Measurements from ENCODE around the gene JPH3.

The JPH3 gene

DNA sequence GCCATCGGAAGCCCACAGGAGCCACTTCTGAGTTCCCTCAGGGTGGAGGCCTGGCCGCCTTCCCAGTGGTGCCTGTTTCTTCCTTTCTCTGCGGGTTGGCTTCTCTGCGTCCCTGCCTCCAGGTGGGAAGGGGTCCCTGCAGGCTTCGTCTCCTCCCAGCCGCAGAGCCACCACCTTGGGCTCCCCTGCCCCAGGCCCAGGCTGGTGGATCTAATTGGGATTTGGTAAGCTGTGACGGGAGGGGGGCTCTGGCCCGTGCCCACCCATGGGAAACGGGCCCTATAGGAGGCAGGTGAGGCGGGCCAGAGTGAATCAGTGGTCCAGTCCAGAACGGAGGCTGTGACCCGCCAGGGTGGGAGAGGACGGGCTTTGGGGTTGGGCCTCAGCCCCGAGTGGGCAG lies 32.1 kb downstream of the JPH3 start:
- Histone ChIP-seq H3K36me3 (ENCODE audit: control insufficient read depth in 5 of 5, insufficient read depth in 5 of 5, low read length in 5 of 5) (no peaks in the 10 kb centered on the region), H3K27me3 (ENCODE audit: control insufficient read depth in 5 of 5, insufficient read depth in 4 of 5, low read length in 5 of 5) (peaks cover 7 to 32% (median 16%) of the 10 kb centered on the region in 5 donors), H3K9me3 (ENCODE audit: control insufficient read depth in 5 of 5, low read length in 5 of 5) (peaks cover 4 to 19% (median 16%) of the 10 kb centered on the region in 5 donors), H3K4me3 (ENCODE audit: low read depth in 1 of 5, low read length in 5 of 5) (no peak overlapping the region), H3K9ac (ENCODE audit: low read length in 5 of 5) (no peak overlapping the region), H3K4me1 (ENCODE audit: control insufficient read depth in 5 of 5, insufficient read depth in 5 of 5, low read length in 5 of 5) (peaks cover 2 to 16% (median 15%) of the 10 kb centered on the region in 5 donors), H3K27ac (ENCODE audit: low read depth, low read length) (no peak overlapping the region)

DNA sequence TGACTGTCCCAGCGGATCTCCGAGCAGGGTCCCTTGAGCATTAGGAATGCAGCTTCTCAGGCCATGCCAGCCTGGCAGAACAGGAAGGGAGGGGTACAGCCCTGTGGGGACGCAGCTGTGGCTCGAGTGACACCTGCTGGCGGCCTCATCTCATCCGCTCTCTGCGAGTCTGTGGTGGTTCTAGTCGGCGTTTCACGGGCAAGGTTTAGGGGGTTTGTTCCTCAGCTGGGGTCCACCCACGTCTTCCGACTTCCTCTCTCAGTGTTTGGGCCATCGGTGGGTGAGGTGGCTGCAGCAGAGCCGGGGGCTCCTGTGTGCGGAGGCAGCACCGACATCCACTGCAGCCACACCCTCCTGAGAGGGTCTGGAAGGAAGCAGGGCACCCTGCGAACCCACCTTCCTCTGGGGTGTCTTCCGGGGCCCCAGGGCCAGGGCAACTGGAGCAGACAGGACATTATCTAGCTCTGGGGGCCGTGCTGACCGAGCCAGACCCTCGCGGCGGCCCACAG lies 33.3 kb downstream of the JPH3 start:
- peaks cover 9 to 30% (median 13%) of the 10 kb centered on the region in 5 donors for H3K27me3 ChIP-seq (ENCODE audit: control insufficient read depth in 5 of 5, insufficient read depth in 4 of 5, low read length in 5 of 5)
- peaks cover 2 to 16% (median 15%) of the 10 kb centered on the region in 5 donors for H3K4me1 ChIP-seq (ENCODE audit: control insufficient read depth in 5 of 5, insufficient read depth in 5 of 5, low read length in 5 of 5)
- peak overlapping the region in 1 of 5 donors; percentile 19 for H3K9ac ChIP-seq (ENCODE audit: low read length in 5 of 5)
- H3K36me3 ChIP-seq (ENCODE audit: control insufficient read depth in 5 of 5, insufficient read depth in 5 of 5, low read length in 5 of 5), result no peaks in the 10 kb centered on the region
- H3K27ac ChIP-seq (ENCODE audit: low read depth, low read length), result no peak overlapping the region
- peaks cover 3 to 12% (median 8%) of the 10 kb centered on the region in 5 donors for H3K9me3 ChIP-seq (ENCODE audit: control insufficient read depth in 5 of 5, low read length in 5 of 5)
- H3K4me3 ChIP-seq (ENCODE audit: low read depth in 1 of 5, low read length in 5 of 5), result no peak overlapping the region

- Histone ChIP-seq H3K4me3 (ENCODE audit: low read depth in 1 of 5, low read length in 5 of 5) (no peak overlapping the region), H3K9ac (ENCODE audit: low read length in 5 of 5) (no peak overlapping the region)
These were observed 33.9 kb downstream of the JPH3 start for GRCh38 chr16:87636050-87636684.

DNA sequence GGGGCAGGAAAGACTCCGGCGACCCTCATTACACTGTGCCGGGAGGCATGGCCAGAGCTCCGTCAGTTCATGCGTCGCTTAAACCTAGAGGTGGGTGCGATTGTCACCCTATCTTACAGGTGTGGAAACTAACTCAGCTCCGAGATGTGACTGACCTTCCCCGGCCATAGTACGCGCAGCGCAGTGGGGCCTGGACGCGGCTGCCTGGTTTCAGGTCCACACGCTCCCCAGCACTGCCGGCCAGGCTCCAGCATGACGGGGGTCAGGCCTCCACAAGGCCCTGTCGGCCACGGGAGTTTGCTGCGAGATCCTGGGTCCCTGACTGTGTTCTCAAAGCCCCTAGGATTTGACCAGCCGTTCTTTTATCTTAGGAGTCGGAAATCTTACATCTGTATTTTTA lies 34.4 kb downstream of the JPH3 start:
- Histone ChIP-seq H3K9me3 (ENCODE audit: control insufficient read depth in 5 of 5, low read length in 5 of 5) (peaks cover 0 to 2% (median 0%) of the 10 kb centered on the region in 5 donors), H3K4me3 (ENCODE audit: low read depth in 1 of 5, low read length in 5 of 5) (no peak overlapping the region), H3K27me3 (ENCODE audit: control insufficient read depth in 5 of 5, insufficient read depth in 4 of 5, low read length in 5 of 5) (peaks cover 9 to 42% (median 24%) of the 10 kb centered on the region in 5 donors), H3K36me3 (ENCODE audit: control insufficient read depth in 5 of 5, insufficient read depth in 5 of 5, low read length in 5 of 5) (no peaks in the 10 kb centered on the region), H3K4me1 (ENCODE audit: control insufficient read depth in 5 of 5, insufficient read depth in 5 of 5, low read length in 5 of 5) (peaks cover 2 to 16% (median 15%) of the 10 kb centered on the region in 5 donors), H3K27ac (ENCODE audit: low read depth, low read length) (no peak overlapping the region), H3K9ac (ENCODE audit: low read length in 5 of 5) (no peak overlapping the region)

More at GRCh38 chr16:87636050-87636684, 33.9 kb downstream of the JPH3 start:
- peaks cover 9 to 36% (median 18%) of the 10 kb centered on the region in 5 donors for H3K27me3 ChIP-seq (ENCODE audit: control insufficient read depth in 5 of 5, insufficient read depth in 4 of 5, low read length in 5 of 5)
- H3K27ac ChIP-seq (ENCODE audit: low read depth, low read length), result no peak overlapping the region
- peaks cover 2 to 16% (median 15%) of the 10 kb centered on the region in 5 donors for H3K4me1 ChIP-seq (ENCODE audit: control insufficient read depth in 5 of 5, insufficient read depth in 5 of 5, low read length in 5 of 5)
- no peaks in the 10 kb centered on the region for H3K36me3 ChIP-seq (ENCODE audit: control insufficient read depth in 5 of 5, insufficient read depth in 5 of 5, low read length in 5 of 5)
- peaks cover 0 to 6% (median 3%) of the 10 kb centered on the region in 5 donors for H3K9me3 ChIP-seq (ENCODE audit: control insufficient read depth in 5 of 5, low read length in 5 of 5)

GRCh38 chr16:87637357-87637756 lies 35.0 kb downstream of the JPH3 start:
- Histone ChIP-seq H3K4me3 (ENCODE audit: low read depth in 1 of 5, low read length in 5 of 5) (no peak overlapping the region), H3K9me3 (ENCODE audit: control insufficient read depth in 5 of 5, low read length in 5 of 5) (no peaks in the 10 kb centered on the region), H3K27ac (ENCODE audit: low read depth, low read length) (no peak overlapping the region), H3K9ac (ENCODE audit: low read length in 5 of 5) (no peak overlapping the region), H3K36me3 (ENCODE audit: control insufficient read depth in 5 of 5, insufficient read depth in 5 of 5, low read length in 5 of 5) (no peaks in the 10 kb centered on the region), H3K27me3 (ENCODE audit: control insufficient read depth in 5 of 5, insufficient read depth in 4 of 5, low read length in 5 of 5) (peaks cover 9 to 42% (median 27%) of the 10 kb centered on the region in 5 donors), H3K4me1 (ENCODE audit: control insufficient read depth in 5 of 5, insufficient read depth in 5 of 5, low read length in 5 of 5) (peaks cover 2 to 16% (median 15%) of the 10 kb centered on the region in 5 donors)

- H3K9ac ChIP-seq (ENCODE audit: low read length in 5 of 5), result no peak overlapping the region
- H3K27me3 ChIP-seq (ENCODE audit: control insufficient read depth in 5 of 5, insufficient read depth in 4 of 5, low read length in 5 of 5), result peaks cover 5 to 37% (median 30%) of the 10 kb centered on the region in 5 donors
- H3K9me3 ChIP-seq (ENCODE audit: control insufficient read depth in 5 of 5, low read length in 5 of 5), result no peaks in the 10 kb centered on the region
- no peaks in the 10 kb centered on the region for H3K36me3 ChIP-seq (ENCODE audit: control insufficient read depth in 5 of 5, insufficient read depth in 5 of 5, low read length in 5 of 5)
- H3K27ac ChIP-seq (ENCODE audit: low read depth, low read length), result no peak overlapping the region
- H3K4me3 ChIP-seq (ENCODE audit: low read depth in 1 of 5, low read length in 5 of 5), result no peak overlapping the region
- peaks cover 2 to 16% (median 15%) of the 10 kb centered on the region in 5 donors for H3K4me1 ChIP-seq (ENCODE audit: control insufficient read depth in 5 of 5, insufficient read depth in 5 of 5, low read length in 5 of 5)
These were observed 36.4 kb downstream of the JPH3 start for GRCh38 chr16:87638736-87639135.

GRCh38 chr16:87641721-87642120 lies 39.4 kb downstream of the JPH3 start:
- peaks cover 5 to 27% (median 17%) of the 10 kb centered on the region in 5 donors for H3K27me3 ChIP-seq (ENCODE audit: control insufficient read depth in 5 of 5, insufficient read depth in 4 of 5, low read length in 5 of 5)
- no peak overlapping the region for H3K4me3 ChIP-seq (ENCODE audit: low read depth in 1 of 5, low read length in 5 of 5)
- H3K36me3 ChIP-seq (ENCODE audit: control insufficient read depth in 5 of 5, insufficient read depth in 5 of 5, low read length in 5 of 5), result no peaks in the 10 kb centered on the region
- H3K27ac ChIP-seq (ENCODE audit: low read depth, low read length), result no peak overlapping the region
- peaks cover 0 to 3% (median 0%) of the 10 kb centered on the region in 5 donors for H3K9me3 ChIP-seq (ENCODE audit: control insufficient read depth in 5 of 5, low read length in 5 of 5)
- no peak overlapping the region for H3K9ac ChIP-seq (ENCODE audit: low read length in 5 of 5)
- H3K4me1 ChIP-seq (ENCODE audit: control insufficient read depth in 5 of 5, insufficient read depth in 5 of 5, low read length in 5 of 5), result peaks cover 0 to under 1% (median 0%) of the 10 kb centered on the region in 5 donors

- no peaks in the 10 kb centered on the region for H3K36me3 ChIP-seq (ENCODE audit: control insufficient read depth in 5 of 5, insufficient read depth in 5 of 5, low read length in 5 of 5)
- H3K4me1 ChIP-seq (ENCODE audit: control insufficient read depth in 5 of 5, insufficient read depth in 5 of 5, low read length in 5 of 5), result no peaks in the 10 kb centered on the region
- H3K27me3 ChIP-seq (ENCODE audit: control insufficient read depth in 5 of 5, insufficient read depth in 4 of 5, low read length in 5 of 5), result peaks cover 5 to 29% (median 22%) of the 10 kb centered on the region in 5 donors
- peaks cover 0 to 3% (median 0%) of the 10 kb centered on the region in 5 donors for H3K9me3 ChIP-seq (ENCODE audit: control insufficient read depth in 5 of 5, low read length in 5 of 5)
- H3K27ac ChIP-seq (ENCODE audit: low read depth, low read length), result no peak overlapping the region
- H3K9ac ChIP-seq (ENCODE audit: low read length in 5 of 5), result no peak overlapping the region
- no peak overlapping the region for H3K4me3 ChIP-seq (ENCODE audit: low read depth in 1 of 5, low read length in 5 of 5)
These were observed 40.2 kb downstream of the JPH3 start for GRCh38 chr16:87642491-87642890.

DNA sequence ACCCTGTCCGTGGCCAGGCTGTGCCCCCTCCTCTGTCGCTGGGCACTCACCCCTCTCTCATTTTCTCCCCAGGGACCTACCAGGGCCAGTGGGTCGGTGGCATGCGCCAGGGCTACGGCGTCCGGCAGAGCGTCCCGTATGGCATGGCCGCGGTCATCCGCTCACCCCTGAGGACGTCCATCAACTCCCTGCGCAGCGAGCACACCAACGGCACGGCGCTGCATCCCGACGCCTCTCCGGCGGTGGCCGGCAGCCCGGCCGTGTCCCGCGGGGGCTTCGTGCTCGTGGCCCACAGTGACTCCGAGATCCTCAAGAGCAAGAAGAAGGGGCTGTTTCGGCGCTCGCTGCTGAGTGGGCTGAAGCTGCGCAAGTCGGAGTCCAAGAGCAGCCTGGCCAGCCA lies 41.9 kb downstream of the JPH3 start:
- Histone ChIP-seq H3K36me3 (ENCODE audit: control insufficient read depth in 5 of 5, insufficient read depth in 5 of 5, low read length in 5 of 5) (no peaks in the 10 kb centered on the region), H3K9ac (ENCODE audit: low read length in 5 of 5) (no peak overlapping the region), H3K9me3 (ENCODE audit: control insufficient read depth in 5 of 5, low read length in 5 of 5) (peaks cover 0 to 3% (median 0%) of the 10 kb centered on the region in 5 donors), H3K27me3 (ENCODE audit: control insufficient read depth in 5 of 5, insufficient read depth in 4 of 5, low read length in 5 of 5) (peaks cover 8 to 41% (median 39%) of the 10 kb centered on the region in 5 donors), H3K27ac (ENCODE audit: low read depth, low read length) (no peak overlapping the region), H3K4me3 (ENCODE audit: low read depth in 1 of 5, low read length in 5 of 5) (no peak overlapping the region), H3K4me1 (ENCODE audit: control insufficient read depth in 5 of 5, insufficient read depth in 5 of 5, low read length in 5 of 5) (no peaks in the 10 kb centered on the region)

DNA sequence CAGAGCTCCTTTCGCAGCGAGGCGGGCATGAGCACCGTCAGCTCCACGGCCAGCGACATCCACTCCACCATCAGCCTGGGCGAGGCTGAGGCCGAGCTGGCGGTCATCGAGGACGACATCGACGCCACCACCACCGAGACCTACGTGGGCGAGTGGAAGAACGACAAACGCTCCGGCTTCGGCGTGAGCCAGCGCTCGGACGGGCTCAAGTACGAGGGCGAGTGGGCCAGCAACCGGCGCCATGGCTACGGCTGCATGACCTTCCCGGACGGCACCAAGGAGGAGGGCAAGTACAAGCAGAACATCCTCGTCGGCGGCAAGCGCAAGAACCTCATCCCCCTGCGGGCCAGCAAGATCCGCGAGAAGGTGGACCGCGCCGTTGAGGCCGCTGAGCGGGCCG lies 42.3 kb downstream of the JPH3 start:
- Histone ChIP-seq H3K9me3 (ENCODE audit: control insufficient read depth in 5 of 5, low read length in 5 of 5) (peaks cover 0 to 3% (median 0%) of the 10 kb centered on the region in 5 donors), H3K4me3 (ENCODE audit: low read depth in 1 of 5, low read length in 5 of 5) (no peak overlapping the region), H3K36me3 (ENCODE audit: control insufficient read depth in 5 of 5, insufficient read depth in 5 of 5, low read length in 5 of 5) (no peaks in the 10 kb centered on the region), H3K27ac (ENCODE audit: low read depth, low read length) (no peak overlapping the region), H3K9ac (ENCODE audit: low read length in 5 of 5) (no peak overlapping the region), H3K4me1 (ENCODE audit: control insufficient read depth in 5 of 5, insufficient read depth in 5 of 5, low read length in 5 of 5) (no peaks in the 10 kb centered on the region), H3K27me3 (ENCODE audit: control insufficient read depth in 5 of 5, insufficient read depth in 4 of 5, low read length in 5 of 5) (peaks cover 6 to 43% (median 39%) of the 10 kb centered on the region in 5 donors)
